Amniotic stem cell (primary cell): ENCODE data around the gene MCHR1.

Experiments used
- DNase-seq: peaks from one replicate; lab custom pipeline; 2025; lab: John Stamatoyannopoulos, UW

The MCHR1 gene

DNA sequence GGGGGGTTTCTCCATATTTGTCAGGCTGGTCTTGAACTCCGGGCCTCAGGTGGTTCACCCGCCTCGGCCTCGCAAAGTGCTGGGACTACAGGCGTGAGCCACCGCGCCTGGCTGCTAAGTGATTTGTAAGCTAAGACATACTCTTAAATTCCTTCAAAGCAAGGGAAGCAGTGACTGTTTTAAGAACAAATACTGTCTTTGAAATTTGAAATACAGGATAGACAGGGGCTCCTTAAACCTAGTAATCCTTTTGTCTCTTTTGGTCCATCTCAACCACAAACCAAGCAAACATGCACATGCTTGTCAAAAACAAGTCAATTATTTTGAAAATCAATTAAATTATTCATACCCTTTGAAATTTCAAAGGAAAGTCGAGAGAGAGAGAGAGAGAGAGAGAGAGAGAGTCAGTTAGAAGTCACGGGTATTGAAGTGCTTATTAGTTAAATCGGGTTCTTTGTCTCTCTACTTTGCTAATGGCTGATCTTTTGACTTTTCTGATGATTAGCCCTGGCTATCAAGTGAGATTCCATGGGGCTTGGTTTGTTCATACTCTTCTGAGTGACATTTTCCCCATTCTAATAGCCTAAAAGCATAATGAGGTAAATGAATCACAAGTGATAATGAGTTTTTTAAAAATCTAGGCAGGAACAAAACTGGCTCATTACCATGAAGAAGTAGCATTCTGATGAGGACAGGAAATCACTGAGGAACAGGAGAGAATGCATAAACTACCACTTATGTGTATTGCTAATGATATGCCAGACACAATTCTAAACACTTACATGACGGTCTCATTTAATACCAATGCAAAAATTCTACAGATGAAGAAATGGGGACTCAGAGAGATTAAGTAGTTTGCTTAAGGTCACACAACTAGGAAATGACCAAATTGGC lies 48.0 kb downstream of the MCHR1 start:
- DNase-seq: no peak

- no peak for DNase-seq
Measured at GRCh38 chr22:40727964-40728615, 48.8 kb downstream of the MCHR1 start.

DNA sequence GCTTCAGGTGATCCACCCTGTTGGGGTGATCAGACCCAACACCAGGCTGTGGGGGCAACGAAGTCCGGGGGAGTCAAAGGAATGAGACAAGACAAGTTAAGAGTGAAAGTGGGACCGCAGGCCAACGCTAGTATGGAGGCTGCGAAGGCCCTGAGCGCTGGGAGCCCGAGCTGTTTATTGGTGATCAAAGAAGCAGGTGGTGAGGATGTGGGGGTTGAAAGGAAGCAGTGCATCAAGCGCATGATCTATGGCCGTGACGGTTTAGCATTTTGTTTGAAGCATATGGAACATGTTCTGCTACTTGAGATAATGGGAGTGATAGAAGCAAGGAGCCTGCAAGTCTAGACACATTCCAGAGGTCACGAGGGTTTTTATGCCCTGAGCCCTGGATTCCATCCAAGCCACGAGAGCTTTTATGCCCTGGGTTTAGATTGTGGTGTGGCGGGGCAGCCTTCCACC lies 49.5 kb downstream of the MCHR1 start:
- no peak for DNase-seq

- DNase-seq: no peak
Measured at GRCh38 chr22:40729284-40729683, 50.0 kb downstream of the MCHR1 start.
